ENCODE data around the gene PGRMC2.

Gene PGRMC2

DNA sequence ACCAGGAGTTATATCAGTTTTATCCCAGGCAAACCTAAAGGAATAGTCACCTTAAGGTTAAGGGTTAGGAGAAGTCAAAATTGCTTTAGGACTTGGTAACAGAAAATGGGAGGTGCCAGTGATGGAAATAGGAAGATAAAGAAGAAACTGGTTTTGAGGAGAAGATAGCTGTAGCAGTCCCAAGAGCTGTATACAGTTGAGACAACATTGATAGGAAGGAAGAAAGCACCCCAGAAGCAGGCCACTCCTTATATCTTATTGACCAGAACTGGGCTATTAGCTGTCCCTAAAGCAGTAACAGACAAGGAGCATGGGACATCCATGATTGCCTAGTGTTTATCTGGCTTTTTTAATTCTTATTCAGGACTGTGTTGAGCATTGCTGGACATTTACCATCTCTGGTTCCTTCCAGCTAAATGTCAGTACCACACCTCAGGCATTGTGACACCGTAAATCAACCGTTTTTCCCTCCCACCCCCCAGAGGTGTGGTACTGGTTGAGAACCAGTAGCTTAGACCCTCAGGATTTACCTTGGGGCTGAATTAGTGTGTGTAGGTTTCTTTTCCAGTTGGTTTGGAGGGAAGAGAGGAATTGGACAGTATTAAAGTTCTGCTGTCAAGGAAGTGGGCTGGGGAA lies 2.0 kb upstream of the PGRMC2 start:
- no peaks in the 10 kb centered on the region for H3K27me3 Mint-ChIP-seq
- peaks cover 31% of the 10 kb centered on the region for H3K4me1 Mint-ChIP-seq (ENCODE audit: low read depth)
- peak overlapping the region; percentile 95 for H3K4me3 Mint-ChIP-seq
- peak overlapping the region; percentile 5 for H3K27ac Mint-ChIP-seq
- H3K9me3 Mint-ChIP-seq, result no peaks in the 10 kb centered on the region
- no peak for DNase-seq
- peaks cover 28% of the 10 kb centered on the region for H3K36me3 Mint-ChIP-seq (ENCODE audit: low read depth)

DNA sequence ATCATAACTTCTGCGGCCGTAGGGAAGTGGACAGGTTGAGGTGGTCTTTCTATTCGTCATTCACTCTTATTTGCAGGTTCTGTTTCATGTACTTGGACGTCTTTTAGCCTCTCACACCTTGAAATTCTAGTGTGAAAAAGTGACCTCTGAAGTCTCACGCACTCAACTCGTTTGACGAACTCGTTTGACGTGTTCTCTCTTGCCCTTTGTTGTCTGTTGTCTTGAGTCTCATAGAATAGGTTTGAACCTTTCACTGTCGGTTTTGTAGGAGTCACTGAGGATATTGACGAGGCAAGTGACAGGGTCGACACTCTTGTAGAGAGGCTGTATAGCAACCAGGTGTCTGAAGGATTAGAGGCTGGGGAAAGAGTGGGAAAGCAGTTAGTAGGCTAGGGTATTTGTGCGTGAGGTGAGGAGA lies 1.1 kb upstream of the PGRMC2 start:
- peak; percentile 34 for DNase-seq
- Mint-ChIP-seq H3K36me3 (ENCODE audit: low read depth) (peaks cover 37% of the 10 kb centered on the region), H3K9me3 (no peaks in the 10 kb centered on the region), H3K27ac (peak overlapping the region; percentile 90), H3K4me1 (ENCODE audit: low read depth) (peaks cover 35% of the 10 kb centered on the region), H3K4me3 (peak overlapping the region; percentile 95), H3K27me3 (no peaks in the 10 kb centered on the region)

DNA sequence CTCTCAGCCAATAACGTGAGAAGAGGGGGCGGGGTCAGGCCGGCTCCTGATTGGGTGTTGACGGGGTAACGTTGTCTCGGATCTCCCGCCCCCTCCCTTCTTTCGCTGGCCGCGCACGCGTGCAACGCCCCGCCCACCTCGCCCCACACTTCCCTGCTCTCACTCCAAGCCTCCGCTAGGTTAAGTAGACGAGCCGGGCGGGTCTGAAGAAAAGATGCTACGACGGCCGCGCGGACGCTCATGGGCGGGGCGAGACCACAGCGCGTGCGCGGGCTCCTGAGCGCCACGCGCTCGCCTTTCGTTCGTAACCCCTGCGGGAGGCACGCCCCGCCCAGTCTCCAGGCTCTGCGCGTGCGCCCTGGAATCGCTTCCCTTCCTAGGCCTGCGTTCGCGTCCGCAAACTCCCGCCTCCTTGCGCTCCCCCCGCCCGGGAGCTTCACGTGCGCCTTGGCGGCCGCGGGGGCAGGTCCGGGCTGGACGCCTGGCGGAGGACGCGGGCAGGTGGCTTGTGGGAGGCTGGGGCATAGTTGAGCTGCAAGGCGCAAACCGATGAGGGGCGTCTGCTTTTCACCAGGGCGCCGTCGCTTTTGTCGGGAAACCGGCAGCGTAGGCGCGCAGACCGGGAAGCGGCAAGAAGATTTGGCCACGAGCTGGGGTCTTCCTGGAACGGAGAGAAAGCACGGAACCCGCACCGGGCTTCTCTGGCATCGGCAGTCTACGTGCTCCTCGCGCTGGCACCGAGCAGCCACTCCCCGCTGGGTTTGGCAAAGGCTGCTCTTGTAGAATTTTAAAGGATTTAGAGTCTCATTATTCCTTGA lies 467 bp upstream of the PGRMC2 start:
- H3K9me3 Mint-ChIP-seq, result no peaks in the 10 kb centered on the region
- peaks cover 38% of the 10 kb centered on the region for H3K4me1 Mint-ChIP-seq (ENCODE audit: low read depth)
- peak overlapping the region; percentile 90 for H3K27ac Mint-ChIP-seq
- peak; percentile 98 for DNase-seq
- peaks cover 39% of the 10 kb centered on the region for H3K36me3 Mint-ChIP-seq (ENCODE audit: low read depth)
- no peaks in the 10 kb centered on the region for H3K27me3 Mint-ChIP-seq
- H3K4me3 Mint-ChIP-seq, result peak overlapping the region; percentile 95

DNA sequence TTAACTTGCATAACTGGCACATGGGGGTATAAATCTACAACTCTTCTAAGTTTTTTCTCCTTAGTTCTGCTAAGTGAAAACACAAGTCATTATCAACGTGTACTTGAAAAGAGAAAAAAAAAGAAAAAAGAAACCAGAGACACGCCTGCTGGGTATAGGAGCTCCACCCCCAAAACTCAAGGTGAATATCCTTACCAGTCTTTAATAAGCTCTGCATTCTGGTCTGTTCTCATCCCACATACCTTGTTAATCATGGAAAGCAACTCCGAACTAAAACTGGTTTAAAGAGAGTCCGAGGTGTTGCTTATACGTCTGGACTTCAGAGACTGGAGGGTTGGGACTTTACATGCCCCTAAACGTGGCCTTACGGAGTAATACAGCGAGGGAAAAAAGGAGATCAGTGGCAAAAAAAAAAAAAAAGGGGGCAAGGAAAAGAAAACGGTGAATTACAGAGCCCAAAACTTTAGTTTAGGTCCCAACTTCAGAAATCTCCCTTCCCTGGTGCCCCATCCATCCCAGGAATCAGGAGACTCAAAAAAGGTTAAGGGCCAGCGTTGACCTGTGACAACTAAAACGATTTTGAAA lies 1.0 kb downstream of the PGRMC2 start:
- Mint-ChIP-seq H3K9me3 (no peaks in the 10 kb centered on the region), H3K27ac (peak overlapping the region; percentile 90), H3K4me1 (ENCODE audit: low read depth) (peaks cover 51% of the 10 kb centered on the region), H3K36me3 (ENCODE audit: low read depth) (peaks cover 47% of the 10 kb centered on the region), H3K27me3 (no peaks in the 10 kb centered on the region), H3K4me3 (peak overlapping the region; percentile 95)
- DNase-seq, result no peak

DNA sequence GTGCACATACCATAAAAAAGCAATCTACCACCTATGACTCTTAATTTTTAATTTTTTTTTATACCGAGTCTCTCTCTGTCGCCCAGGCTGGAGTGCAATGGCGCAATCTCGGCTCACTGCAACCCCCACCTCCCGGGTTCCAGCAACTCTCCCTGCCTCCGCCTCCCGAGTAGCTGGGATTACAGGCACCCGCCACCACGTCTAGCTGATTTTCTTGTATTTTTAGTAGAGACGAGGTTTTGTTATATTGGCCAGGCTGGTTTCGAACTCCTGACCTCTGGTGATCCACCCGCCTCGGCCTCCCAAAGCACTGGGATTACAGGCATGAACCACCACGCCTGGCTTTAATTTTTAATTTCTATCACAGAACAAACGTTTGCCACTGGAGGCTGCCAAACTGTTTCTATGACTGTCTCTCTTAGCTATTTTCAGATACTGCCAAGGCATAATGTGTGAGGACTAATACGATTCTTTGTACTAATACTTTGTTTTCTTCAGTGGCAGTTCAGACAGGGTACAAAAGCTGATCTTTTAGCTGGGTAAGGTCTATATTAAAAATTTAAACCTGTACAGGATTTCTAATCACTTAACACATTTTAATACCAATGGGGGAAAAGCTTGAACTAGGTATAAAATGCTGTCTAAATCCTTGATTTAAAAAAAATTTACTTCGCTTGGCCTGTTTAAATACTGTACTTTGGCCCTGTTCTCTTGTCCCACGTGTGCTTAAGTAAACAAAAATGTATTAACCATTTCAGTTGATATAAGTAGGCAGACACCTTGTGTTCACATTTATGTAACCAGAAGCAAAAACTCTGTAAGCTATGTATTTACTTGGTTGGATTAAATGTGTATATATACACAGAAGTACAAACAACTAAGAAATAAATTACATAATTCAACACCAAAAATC lies 2.3 kb downstream of the PGRMC2 start:
- Mint-ChIP-seq H3K36me3 (ENCODE audit: low read depth) (peaks cover 59% of the 10 kb centered on the region), H3K27me3 (no peaks in the 10 kb centered on the region), H3K27ac (no peak overlapping the region), H3K9me3 (no peaks in the 10 kb centered on the region), H3K4me3 (peak overlapping the region; percentile 95), H3K4me1 (ENCODE audit: low read depth) (peaks cover 56% of the 10 kb centered on the region)
- no peak for DNase-seq

DNA sequence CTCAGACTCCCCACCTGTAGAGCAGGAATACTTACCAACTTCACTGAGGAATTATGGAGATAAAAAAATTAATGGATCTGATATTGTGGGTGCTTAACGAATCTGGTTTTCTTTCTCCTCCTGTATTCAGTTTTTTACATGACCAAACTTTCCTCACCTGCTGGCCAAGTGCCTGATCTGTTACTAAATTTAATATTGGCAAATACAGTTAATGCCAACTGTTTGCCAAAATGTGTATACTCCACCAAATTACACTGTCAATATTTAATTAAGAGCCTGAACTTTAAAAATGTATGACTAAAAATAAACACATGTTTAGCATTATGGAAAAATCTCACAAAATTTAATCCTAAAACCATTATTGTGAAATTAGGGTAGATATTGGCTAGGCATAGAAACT lies 3.3 kb downstream of the PGRMC2 start:
- DNase-seq, result no peak
- Mint-ChIP-seq H3K4me3 (no peak overlapping the region), H3K9me3 (no peaks in the 10 kb centered on the region), H3K27me3 (no peaks in the 10 kb centered on the region), H3K4me1 (ENCODE audit: low read depth) (peaks cover 62% of the 10 kb centered on the region), H3K36me3 (ENCODE audit: low read depth) (peaks cover 69% of the 10 kb centered on the region), H3K27ac (no peak overlapping the region)

DNA sequence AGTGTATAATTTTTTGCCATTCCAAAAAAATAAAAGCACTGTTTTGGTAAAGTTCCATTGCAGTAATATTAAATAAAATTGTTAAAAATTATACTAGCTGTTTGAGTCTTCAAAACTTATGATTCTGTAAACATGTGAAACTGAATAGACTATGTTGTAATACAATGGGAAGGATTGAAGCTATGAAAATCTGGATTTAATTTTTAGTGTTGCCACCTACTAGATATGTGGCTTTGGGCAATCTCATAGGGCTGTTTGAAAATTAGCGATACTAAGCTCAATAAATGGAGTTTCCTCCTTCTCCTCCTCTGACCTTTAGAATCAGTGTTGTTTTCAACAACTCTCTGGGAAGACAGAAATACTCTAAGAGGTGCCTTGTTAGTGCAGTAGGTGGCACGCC lies 4.5 kb downstream of the PGRMC2 start:
- H3K4me3 Mint-ChIP-seq, result no peak overlapping the region
- no peak for DNase-seq
- H3K27me3 Mint-ChIP-seq, result no peaks in the 10 kb centered on the region
- H3K36me3 Mint-ChIP-seq (ENCODE audit: low read depth), result peaks cover 71% of the 10 kb centered on the region
- peaks cover 60% of the 10 kb centered on the region for H3K4me1 Mint-ChIP-seq (ENCODE audit: low read depth)
- H3K27ac Mint-ChIP-seq, result no peak overlapping the region
- no peaks in the 10 kb centered on the region for H3K9me3 Mint-ChIP-seq

DNA sequence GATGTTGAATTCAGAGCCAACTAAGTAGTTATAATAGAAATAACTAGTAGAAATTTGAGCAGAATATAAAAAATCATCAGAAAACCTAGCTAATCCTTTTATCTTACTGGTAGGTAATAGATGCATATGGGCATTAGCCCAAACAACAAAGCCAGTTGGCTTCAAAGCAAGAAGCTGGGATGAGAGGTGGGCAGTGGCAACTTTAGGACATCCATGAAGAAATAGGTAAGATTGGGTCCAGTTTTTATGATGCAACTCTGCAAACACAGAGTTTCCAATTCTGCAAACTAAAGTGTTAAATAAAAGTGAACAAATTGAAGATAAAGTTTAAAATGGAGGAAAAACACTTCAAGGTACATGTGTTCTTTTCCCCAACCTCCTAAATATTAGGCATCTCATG lies 5.1 kb downstream of the PGRMC2 start:
- Mint-ChIP-seq H3K27me3 (no peaks in the 10 kb centered on the region), H3K27ac (no peak overlapping the region), H3K4me3 (no peak overlapping the region), H3K36me3 (ENCODE audit: low read depth) (peaks cover 74% of the 10 kb centered on the region), H3K9me3 (no peaks in the 10 kb centered on the region), H3K4me1 (ENCODE audit: low read depth) (peaks cover 60% of the 10 kb centered on the region)
- no peak for DNase-seq

DNA sequence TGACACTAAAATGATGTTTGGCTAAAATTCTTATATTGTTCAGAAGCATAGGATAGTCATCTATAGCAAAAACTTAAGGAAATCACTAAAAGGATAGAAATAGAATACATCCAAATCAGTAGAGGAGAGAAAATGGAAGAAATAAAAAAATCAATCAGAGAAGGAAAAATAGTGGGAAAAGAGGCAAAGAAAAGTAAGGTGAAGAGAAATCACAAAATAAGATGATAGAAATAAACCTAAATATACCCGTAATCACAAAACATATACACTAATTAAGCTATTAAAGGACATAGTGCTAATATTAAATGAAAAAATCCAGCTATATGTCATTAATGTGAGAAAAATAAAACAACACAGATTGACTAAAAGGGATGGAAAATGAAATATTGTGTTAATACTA lies 6.3 kb downstream of the PGRMC2 start:
- no peak for DNase-seq
- H3K4me1 Mint-ChIP-seq (ENCODE audit: low read depth), result peaks cover 60% of the 10 kb centered on the region
- no peak overlapping the region for H3K4me3 Mint-ChIP-seq
- H3K9me3 Mint-ChIP-seq, result no peaks in the 10 kb centered on the region
- no peak overlapping the region for H3K27ac Mint-ChIP-seq
- peaks cover 73% of the 10 kb centered on the region for H3K36me3 Mint-ChIP-seq (ENCODE audit: low read depth)
- no peaks in the 10 kb centered on the region for H3K27me3 Mint-ChIP-seq

DNA sequence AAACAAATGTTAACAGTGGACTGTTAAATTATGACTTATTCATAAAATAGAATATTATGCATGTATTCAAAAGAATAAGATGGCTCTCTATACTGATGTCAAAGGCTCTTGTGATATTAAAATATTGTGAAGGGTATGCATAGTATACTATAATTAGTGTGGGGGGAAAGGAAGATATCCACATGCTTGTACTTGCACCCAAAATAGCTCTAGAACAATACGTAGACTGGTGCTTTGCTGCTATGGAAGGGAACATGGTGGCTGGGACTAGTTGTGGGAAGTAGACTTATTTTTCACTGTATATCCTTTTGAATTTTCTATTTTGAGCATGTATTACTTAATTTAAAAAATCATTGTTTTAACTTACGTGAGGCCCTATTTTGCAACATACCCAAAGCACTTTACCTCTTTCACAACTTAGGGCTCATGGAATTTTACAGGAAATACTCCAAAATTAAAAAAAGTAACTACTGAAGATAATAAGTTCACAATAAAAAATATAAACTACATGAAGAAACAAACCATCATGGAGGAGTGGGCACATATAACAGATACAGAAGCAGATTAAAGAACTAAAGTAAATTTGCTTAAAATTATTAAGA lies 7.9 kb downstream of the PGRMC2 start:
- Mint-ChIP-seq H3K36me3 (ENCODE audit: low read depth) (peaks cover 62% of the 10 kb centered on the region), H3K9me3 (no peaks in the 10 kb centered on the region), H3K27ac (no peak overlapping the region), H3K4me1 (ENCODE audit: low read depth) (peaks cover 48% of the 10 kb centered on the region), H3K4me3 (no peak overlapping the region), H3K27me3 (no peaks in the 10 kb centered on the region)
- no peak for DNase-seq

DNA sequence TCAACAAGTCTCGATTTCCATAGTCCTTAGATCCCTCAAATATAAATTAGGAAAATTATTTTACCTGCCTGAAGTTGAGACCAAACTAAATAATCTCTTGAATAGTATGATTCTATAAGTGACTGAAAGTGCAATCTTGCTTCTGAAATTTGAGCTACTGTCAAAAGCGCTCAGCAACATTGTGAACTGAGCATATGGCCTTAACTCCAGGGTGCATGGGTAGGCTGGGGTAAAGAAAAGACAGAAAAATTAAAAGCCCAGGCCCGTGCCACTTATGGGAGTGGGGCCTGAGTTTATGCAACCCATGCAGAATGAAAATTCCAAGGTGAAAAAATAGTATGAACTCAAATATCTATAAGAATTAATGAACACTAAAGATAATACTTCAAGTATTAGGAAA lies 9.8 kb downstream of the PGRMC2 start:
- Mint-ChIP-seq H3K27me3 (no peaks in the 10 kb centered on the region), H3K27ac (no peak overlapping the region), H3K4me1 (ENCODE audit: low read depth) (peaks cover 52% of the 10 kb centered on the region), H3K36me3 (ENCODE audit: low read depth) (peaks cover 65% of the 10 kb centered on the region), H3K4me3 (no peak overlapping the region), H3K9me3 (no peaks in the 10 kb centered on the region)
- DNase-seq, result no peak

DNA sequence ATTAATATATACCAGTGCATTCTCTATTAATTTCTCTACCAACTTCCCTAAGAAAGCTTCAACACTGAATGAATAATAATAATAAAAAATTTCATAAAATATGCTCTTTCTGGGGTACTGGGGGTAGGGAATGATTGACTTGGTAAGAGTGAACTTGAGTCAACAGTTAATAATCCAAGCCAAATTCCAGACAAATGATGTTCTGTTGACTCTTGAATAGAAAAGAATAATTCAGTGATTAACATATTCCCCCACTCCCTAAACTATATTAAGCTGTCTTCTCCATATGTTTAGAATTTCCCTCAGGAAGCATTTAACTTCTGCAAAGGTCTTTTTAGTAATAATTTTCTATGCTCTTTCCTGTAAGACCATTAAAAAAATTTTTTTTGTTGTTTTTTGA lies 12.3 kb downstream of the PGRMC2 start:
- H3K4me1 Mint-ChIP-seq (ENCODE audit: low read depth), result peaks cover 31% of the 10 kb centered on the region
- H3K9me3 Mint-ChIP-seq, result no peaks in the 10 kb centered on the region
- H3K27ac Mint-ChIP-seq, result no peak overlapping the region
- no peak for DNase-seq
- no peak overlapping the region for H3K4me3 Mint-ChIP-seq
- H3K36me3 Mint-ChIP-seq (ENCODE audit: low read depth), result peaks cover 66% of the 10 kb centered on the region
- no peaks in the 10 kb centered on the region for H3K27me3 Mint-ChIP-seq

DNA sequence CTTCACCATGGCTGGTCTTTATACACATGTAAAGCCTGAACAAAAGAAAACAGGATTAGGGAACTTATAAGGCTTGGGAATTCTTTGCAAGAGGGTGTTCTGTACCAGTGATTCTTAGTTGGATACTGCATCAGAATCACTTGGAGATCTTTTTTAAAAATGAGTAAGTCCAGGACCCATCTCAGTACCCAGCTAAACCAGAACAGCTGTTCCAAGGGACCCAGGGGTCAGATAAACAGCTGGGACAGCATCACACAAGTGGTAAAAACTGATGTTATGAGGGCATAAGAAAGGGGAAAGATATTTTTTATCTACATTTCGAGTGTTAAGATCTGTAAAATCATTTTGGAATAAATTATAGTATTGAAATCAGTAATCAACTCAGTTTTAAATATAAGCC lies 16.1 kb downstream of the PGRMC2 start:
- no peak overlapping the region for H3K27ac Mint-ChIP-seq
- H3K36me3 Mint-ChIP-seq (ENCODE audit: low read depth), result peaks cover 46% of the 10 kb centered on the region
- peaks cover 17% of the 10 kb centered on the region for H3K4me1 Mint-ChIP-seq (ENCODE audit: low read depth)
- H3K4me3 Mint-ChIP-seq, result no peak overlapping the region
- DNase-seq, result no peak
- no peaks in the 10 kb centered on the region for H3K27me3 Mint-ChIP-seq
- H3K9me3 Mint-ChIP-seq, result no peaks in the 10 kb centered on the region

DNA sequence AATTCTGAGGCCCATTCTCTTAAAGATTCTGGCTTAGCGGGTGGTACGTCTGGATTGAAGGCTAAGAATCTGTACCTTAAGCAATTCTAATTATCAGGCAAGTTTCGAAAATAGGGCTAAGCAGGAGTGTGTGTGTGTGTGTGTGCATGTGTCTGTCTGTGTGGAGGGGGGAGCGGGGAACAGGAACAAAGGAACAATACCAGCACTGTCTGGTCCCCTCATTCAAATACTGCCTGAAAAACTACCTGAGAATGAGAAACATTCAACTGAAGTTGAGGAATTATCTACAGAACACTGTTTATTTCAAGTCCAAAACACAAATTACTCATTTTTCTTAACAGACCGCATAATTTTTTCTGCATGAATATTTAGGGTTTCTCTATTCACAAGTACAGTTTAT lies 18.6 kb downstream of the PGRMC2 start:
- Mint-ChIP-seq H3K36me3 (ENCODE audit: low read depth) (peaks cover 35% of the 10 kb centered on the region), H3K4me1 (ENCODE audit: low read depth) (peaks cover 8% of the 10 kb centered on the region), H3K27ac (no peak overlapping the region), H3K4me3 (no peak overlapping the region), H3K9me3 (peaks cover 9% of the 10 kb centered on the region), H3K27me3 (no peaks in the 10 kb centered on the region)
- no peak for DNase-seq

Measured in activated T-cell treated with anti-CD3 and anti-CD28 coated beads, Interleukin-2, amount 50 U/mL, for 24 hours (primary cell).